GM12878 (cell line): Measurements from ENCODE around the gene HHAT. TPM values are rescaled to one million over a fixed set of nuclear protein-coding genes. Genes with fewer than 3 reads are reported as not detected.
A peak's percentile ranks its signal among the peaks of the same experiment; 100 is the strongest.

Source experiments
- BCL11A ChIP-seq: IDR thresholded peaks from 2 replicates; pipeline ENCODE4 v1.6.1; 2011; ENCODE audit warnings: low read depth, low read length
- DPF2 ChIP-seq: fragments of 450-650 bp; IDR thresholded peaks from 2 replicates; pipeline ENCODE4 v1.6.1; 2017; ENCODE audit warnings: mild to moderate bottlenecking
- E4F1 ChIP-seq: fragments of 450-650 bp; IDR thresholded peaks from 2 replicates; pipeline ENCODE4 v1.6.1; 2018; ENCODE audit warnings: borderline replicate concordance, mild to moderate bottlenecking; ENCODE audit not compliant: partially characterized antibody
- ESRRA ChIP-seq: IDR thresholded peaks from 2 replicates; pipeline ENCODE4 v1.6.1; 2012; ENCODE audit warnings: mild to moderate bottlenecking, low read length, improper control_type of control experiment
- IRF3 ChIP-seq: fragments of 450-650 bp; IDR thresholded peaks from 2 replicates; pipeline ENCODE4 v1.6.1; 2014; ENCODE audit warnings: mild to moderate bottlenecking
- JUNB ChIP-seq: IDR thresholded peaks from 2 replicates; pipeline ENCODE4 v1.6.1; 2016; ENCODE audit warnings: antibody characterized with exemption, mild to moderate bottlenecking
- KAT2A ChIP-seq: conservative IDR thresholded peaks from 2 replicates; pipeline ENCODE4 v1.6.1; 2011; ENCODE audit warnings: low read depth, low read length; ENCODE audit not compliant: control insufficient read depth
- KDM1A ChIP-seq: fragments of 200-600 bp; sonication (generic); IDR thresholded peaks from 2 replicates; pipeline ENCODE4 v1.6.1; 2016; ENCODE audit warnings: borderline replicate concordance
- NFYA ChIP-seq: IDR thresholded peaks from 2 replicates; pipeline ENCODE4 v1.6.1; 2011; ENCODE audit warnings: low read depth, mild to moderate bottlenecking, low read length, improper control_type of control experiment, borderline replicate concordance
- NFYB ChIP-seq: IDR thresholded peaks from 2 replicates; pipeline ENCODE4 v1.6.1; 2011; ENCODE audit warnings: low read depth, mild to moderate bottlenecking, low read length, improper control_type of control experiment, moderate library complexity; ENCODE audit not compliant: insufficient read depth
- POLR2A ChIP-seq: IDR thresholded peaks from 2 replicates; pipeline ENCODE4 v1.6.1; 2011; ENCODE audit warnings: low read depth, mild to moderate bottlenecking, low read length
- RB1 ChIP-seq: fragments of 450-650 bp; formaldehyde crosslinking; IDR thresholded peaks from 2 replicates; pipeline ENCODE4 v1.6.1; 2017; ENCODE audit warnings: mild to moderate bottlenecking, borderline replicate concordance
- RCOR1 ChIP-seq: conservative IDR thresholded peaks from 2 replicates; pipeline ENCODE4 v1.6.1; 2012; ENCODE audit warnings: low read depth, low read length, improper control_type of control experiment
- RELB ChIP-seq: fragments of 450-650 bp; IDR thresholded peaks from 2 replicates; pipeline ENCODE4 v1.6.1; 2017; ENCODE audit warnings: low read depth, mild to moderate bottlenecking, moderate library complexity
- REST ChIP-seq: IDR thresholded peaks from 2 replicates; pipeline ENCODE4 v1.6.1; 2012; ENCODE audit warnings: mild to moderate bottlenecking, low read depth, low read length
- STAT3 ChIP-seq: IDR thresholded peaks from 2 replicates; pipeline ENCODE4 v1.6.1; 2011; ENCODE audit warnings: low read depth, low read length, improper control_type of control experiment
- TCF7 ChIP-seq: IDR thresholded peaks from 2 replicates; pipeline ENCODE4 v1.6.1; 2014; ENCODE audit warnings: antibody characterized with exemption, borderline replicate concordance
- USF1 ChIP-seq: IDR thresholded peaks from 2 replicates; pipeline ENCODE4 v1.6.1; 2011; ENCODE audit warnings: borderline replicate concordance, low read depth, mild to moderate bottlenecking, moderate library complexity, mixed read lengths, low read length; ENCODE audit not compliant: insufficient read depth; ENCODE audit errors: extremely low read length
- YBX1 ChIP-seq: fragments of 450-650 bp; IDR thresholded peaks from 2 replicates; pipeline ENCODE4 v1.6.1; 2016; ENCODE audit warnings: antibody characterized with exemption
- ZBTB33 ChIP-seq: fragments of 450-650 bp; IDR thresholded peaks from 2 replicates; pipeline ENCODE4 v1.6.1; 2017; ENCODE audit warnings: mild to moderate bottlenecking
- ZNF217 ChIP-seq: fragments of 450-650 bp; IDR thresholded peaks from 2 replicates; pipeline ENCODE4 v1.6.1; 2017; ENCODE audit warnings: antibody characterized with exemption, mild to moderate bottlenecking
- polyA plus RNA-seq, 11 experiments: library from polyadenylated mRNA; depleted of rRNA in 4 of 11; unstranded in 6 of 11; stranded (reverse) in 5 of 11; fragments of >200 nt; fragmentation: Nextera tagmentation in 4 of 11; fragmentation: Illumina TruSeq in 1 of 11; extraction: Ambion mirVana in 4 of 11; extraction: Trizol in 1 of 11; gene quantifications; 1 replicate in 1 of 11; 2 replicates in 10 of 11; pipeline versions ENCODE4 v1.2.1 to v1.2.3, GENCODE V29; 2011 to 2016; ENCODE audit warnings: inconsistent platforms in 2 of 11, missing spikeins in 2 of 11, low read depth in 1 of 11
- total RNA-seq, 4 experiments: library from RNA; depleted of rRNA in 3 of 4; stranded (reverse); fragments of >200 nt in 3 of 4; fragmentation: Illumina TruSeq in 1 of 4; extraction: Trizol in 1 of 4; gene quantifications; 2 replicates each; pipeline versions ENCODE4 v1.2.1 to v1.2.3, GENCODE V29; 2013 to 2021

HHAT gene
- total and polyA plus RNA-seq, 10 of the 15 experiments (the other 5 are each of a cell fraction or from before 2014, with no cell fraction given): 1.2 to 37.6 (median 2.6) TPM

GRCh38 chr1:210397252-210397651, 68.5 kb downstream of the HHAT start (continued):
- TF ChIP-seq E4F1: no peak
- TF ChIP-seq NFYA: no peak
- no peak for TF ChIP-seq KAT2A
- no peak for TF ChIP-seq BCL11A
- TF ChIP-seq DPF2: 0 out of 2 replicates have a peak, but pooled peaks have one; percentile 21
- TF ChIP-seq POLR2A: no peak
- no peak for TF ChIP-seq REST
- no peak for TF ChIP-seq IRF3
- TF ChIP-seq RELB: peak; percentile 85; the same call in 1 of the 2 replicates
- no peak for TF ChIP-seq ZNF217
- no peak for TF ChIP-seq STAT3
- TF ChIP-seq YBX1: no peak
- no peak for TF ChIP-seq RCOR1
- no peak for TF ChIP-seq ESRRA
- TF ChIP-seq RB1: no peak
- no peak for TF ChIP-seq TCF7
- no peak for TF ChIP-seq ZBTB33
- no peak for TF ChIP-seq USF1
- TF ChIP-seq NFYB: no peak
- TF ChIP-seq KDM1A: no peak
- TF ChIP-seq JUNB: 0 out of 2 replicates have a peak, but pooled peaks have one; percentile 24
